IPS-20b (cell line): Measurements from ENCODE around the gene ASTN2.

Experiments used
- H3K27ac ChIP-seq: one replicate; pipeline ENCODE4 v1.5.1; 2013; ENCODE audit warnings: low read length
- H3K27me3 ChIP-seq: 2 replicates; pipeline ENCODE4 v1.6.1; 2013; ENCODE audit warnings: mild to moderate bottlenecking, low read length, inconsistent platforms; ENCODE audit not compliant: insufficient read depth
- H3K36me3 ChIP-seq: 2 replicates; pipeline ENCODE4 v1.6.1; 2013; ENCODE audit warnings: low read depth, mild to moderate bottlenecking, inconsistent platforms, low read length, moderate library complexity; ENCODE audit not compliant: insufficient read depth
- H3K4me1 ChIP-seq: 2 replicates; pipeline ENCODE4 v1.6.1; 2013; ENCODE audit warnings: mild to moderate bottlenecking, control low read depth, inconsistent platforms, low read length, moderate library complexity; ENCODE audit not compliant: insufficient read depth
- H3K4me3 ChIP-seq: 2 replicates; pipeline ENCODE4 v1.5.1; 2013; ENCODE audit warnings: mild to moderate bottlenecking, low read length, inconsistent platforms
- H3K9ac ChIP-seq: 2 replicates; pipeline ENCODE4 v1.6.1; 2013; ENCODE audit warnings: low read depth, mild to moderate bottlenecking, inconsistent platforms, low read length, moderate library complexity
- H3K9me3 ChIP-seq: 2 replicates; pipeline ENCODE4 v1.6.1; 2013; ENCODE audit warnings: mild to moderate bottlenecking, low read depth, low read length, inconsistent platforms; ENCODE audit not compliant: insufficient read depth

Gene ASTN2

DNA sequence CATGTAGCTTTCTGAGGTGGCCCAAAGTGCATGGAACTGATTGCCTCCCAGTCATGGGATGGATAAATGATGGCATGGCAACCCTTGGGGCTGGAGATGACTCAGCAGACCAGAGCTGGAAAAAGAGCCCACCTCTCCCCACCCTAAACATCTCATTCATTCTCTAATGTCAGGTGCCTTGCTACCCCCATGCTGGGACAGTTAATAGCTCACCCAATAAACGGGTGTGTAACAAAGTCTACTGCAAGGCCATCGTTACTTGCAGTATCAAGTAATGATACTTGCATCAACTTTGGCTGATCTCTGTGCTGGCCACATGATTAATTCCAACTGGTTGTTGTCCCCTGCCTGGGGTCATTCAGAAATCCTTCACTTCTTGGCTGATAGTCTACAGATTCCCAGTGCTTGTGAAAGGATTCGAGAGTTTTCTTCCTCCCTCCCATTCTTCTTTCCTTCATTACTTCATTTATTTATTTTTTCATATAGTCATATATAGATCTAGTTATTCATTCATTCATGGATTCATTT lies 850.5 kb downstream of the ASTN2 start:
- no peaks in the 10 kb centered on the region for H3K4me1 ChIP-seq
- no peaks in the 10 kb centered on the region for H3K27me3 ChIP-seq
- no peaks in the 10 kb centered on the region for H3K36me3 ChIP-seq
- no peaks in the 10 kb centered on the region for H3K9me3 ChIP-seq
- H3K4me3 ChIP-seq: no peak overlapping the region
- no peak overlapping the region for H3K9ac ChIP-seq
- H3K27ac ChIP-seq: no peak overlapping the region

DNA sequence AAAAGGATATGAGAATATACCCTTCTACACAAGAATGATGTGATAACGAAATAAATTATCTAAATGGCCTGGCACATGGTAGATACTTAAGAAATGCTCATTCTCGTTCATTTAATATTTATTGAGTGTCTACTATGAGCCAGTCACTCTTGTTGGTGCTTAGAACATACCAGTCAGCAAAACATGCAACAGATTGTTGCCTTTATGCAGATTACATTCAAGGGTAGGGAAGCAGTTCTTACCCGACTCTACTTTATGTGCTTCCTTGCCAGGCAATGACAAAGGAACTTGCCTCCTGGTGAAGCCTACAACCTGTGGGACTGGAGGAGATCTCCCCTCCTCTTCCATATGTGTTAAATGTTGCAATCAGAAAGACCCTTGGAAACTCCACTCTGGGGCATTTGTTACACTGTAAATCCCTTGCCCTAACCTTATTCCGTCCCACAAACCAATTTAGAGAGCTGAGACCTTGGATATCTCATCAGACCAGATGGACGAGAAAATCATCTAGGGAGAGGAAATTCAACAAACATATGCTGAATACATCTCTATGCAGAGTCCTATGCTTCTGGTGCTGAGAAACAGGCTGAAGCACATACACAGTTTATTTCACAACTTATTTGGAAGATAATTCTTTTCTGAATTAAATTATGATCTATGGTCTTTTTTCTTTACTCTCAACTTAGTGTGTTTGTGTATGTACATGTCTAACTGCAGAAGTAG lies 855.9 kb downstream of the ASTN2 start:
- H3K27me3 ChIP-seq: no peaks in the 10 kb centered on the region
- H3K4me1 ChIP-seq: no peaks in the 10 kb centered on the region
- H3K9me3 ChIP-seq: no peaks in the 10 kb centered on the region
- H3K36me3 ChIP-seq: no peaks in the 10 kb centered on the region
- no peak overlapping the region for H3K27ac ChIP-seq
- no peak overlapping the region for H3K9ac ChIP-seq
- H3K4me3 ChIP-seq: no peak overlapping the region

DNA sequence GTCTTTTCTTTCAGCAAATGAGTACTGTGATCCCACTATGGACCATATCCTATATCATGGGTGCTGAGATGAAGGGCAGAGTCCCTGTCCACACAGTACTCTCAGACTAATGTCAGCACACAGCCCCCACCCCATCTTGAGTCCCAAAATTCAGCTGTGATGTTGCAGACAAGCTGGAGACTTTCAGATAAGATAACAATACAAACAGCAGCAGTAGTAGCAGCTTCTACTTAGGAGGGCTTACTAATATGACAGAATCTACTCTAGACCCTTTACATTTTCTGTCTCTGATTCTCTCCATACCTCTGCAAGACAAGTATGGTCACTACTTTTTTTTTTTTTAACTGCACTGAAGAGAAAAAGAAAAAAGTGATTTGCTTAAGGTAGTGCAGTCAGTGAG lies 856.8 kb downstream of the ASTN2 start:
- Histone ChIP-seq H3K27me3 (no peaks in the 10 kb centered on the region), H3K4me3 (no peak overlapping the region), H3K27ac (no peak overlapping the region), H3K4me1 (no peaks in the 10 kb centered on the region), H3K36me3 (no peaks in the 10 kb centered on the region), H3K9ac (no peak overlapping the region), H3K9me3 (no peaks in the 10 kb centered on the region)

DNA sequence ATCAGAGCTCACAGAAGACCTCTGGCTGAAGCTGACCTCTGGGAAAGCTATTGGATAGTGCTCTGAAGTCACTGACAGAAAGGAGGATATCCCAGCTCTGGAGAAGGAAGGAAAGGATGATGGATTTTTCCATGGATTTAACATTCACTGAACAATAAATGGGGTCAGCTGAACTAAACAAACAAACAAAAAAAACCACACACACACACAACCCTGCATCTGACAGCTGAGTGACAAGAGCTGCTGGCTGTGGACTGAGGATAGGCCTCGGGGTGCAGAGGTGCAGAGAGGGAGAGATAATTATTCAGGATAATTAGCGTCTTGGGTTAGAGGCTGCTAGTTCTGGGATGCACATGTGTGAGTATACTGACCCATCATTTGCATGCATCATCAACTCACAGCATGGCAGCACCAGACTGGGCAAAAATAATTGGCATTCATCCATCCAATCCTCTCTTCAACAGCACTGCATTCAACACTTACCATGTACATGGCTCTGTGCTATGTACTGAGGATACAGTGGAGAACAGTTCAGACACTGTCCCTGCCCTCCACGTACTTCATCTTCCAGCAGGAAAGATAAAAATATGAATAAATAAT lies 859.2 kb downstream of the ASTN2 start:
- Histone ChIP-seq H3K4me3 (no peak overlapping the region), H3K9ac (no peak overlapping the region)

DNA sequence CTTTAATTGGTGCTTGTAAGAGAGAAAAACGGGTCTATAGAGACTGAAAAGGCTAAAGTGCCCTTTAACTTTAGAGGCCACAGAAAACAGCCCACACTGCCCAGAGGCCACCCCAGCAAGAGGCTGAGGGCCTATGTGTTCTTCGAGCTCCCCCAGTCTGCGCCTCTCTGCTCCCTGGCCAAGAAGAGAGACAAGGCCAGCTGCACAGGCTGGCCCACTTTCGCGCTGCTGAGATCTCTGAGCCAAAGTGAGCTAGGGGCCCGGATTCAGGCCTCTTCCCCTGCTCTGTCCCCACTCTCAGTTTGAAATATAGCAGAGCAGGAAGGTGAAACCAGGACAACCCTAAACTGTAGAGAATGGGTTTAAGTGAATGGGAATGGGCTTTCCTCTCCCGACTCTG lies 859.7 kb downstream of the ASTN2 start:
- no peaks in the 10 kb centered on the region for H3K27me3 ChIP-seq
- H3K4me3 ChIP-seq: no peak overlapping the region
- no peaks in the 10 kb centered on the region for H3K9me3 ChIP-seq
- no peak overlapping the region for H3K27ac ChIP-seq
- no peak overlapping the region for H3K9ac ChIP-seq
- no peaks in the 10 kb centered on the region for H3K4me1 ChIP-seq
- H3K36me3 ChIP-seq: no peaks in the 10 kb centered on the region

More for the DNA sequence above, 859.2 kb downstream of the ASTN2 start:
- Histone ChIP-seq H3K27ac (no peak overlapping the region), H3K27me3 (no peaks in the 10 kb centered on the region), H3K9me3 (no peaks in the 10 kb centered on the region), H3K4me1 (no peaks in the 10 kb centered on the region), H3K36me3 (no peaks in the 10 kb centered on the region)

DNA sequence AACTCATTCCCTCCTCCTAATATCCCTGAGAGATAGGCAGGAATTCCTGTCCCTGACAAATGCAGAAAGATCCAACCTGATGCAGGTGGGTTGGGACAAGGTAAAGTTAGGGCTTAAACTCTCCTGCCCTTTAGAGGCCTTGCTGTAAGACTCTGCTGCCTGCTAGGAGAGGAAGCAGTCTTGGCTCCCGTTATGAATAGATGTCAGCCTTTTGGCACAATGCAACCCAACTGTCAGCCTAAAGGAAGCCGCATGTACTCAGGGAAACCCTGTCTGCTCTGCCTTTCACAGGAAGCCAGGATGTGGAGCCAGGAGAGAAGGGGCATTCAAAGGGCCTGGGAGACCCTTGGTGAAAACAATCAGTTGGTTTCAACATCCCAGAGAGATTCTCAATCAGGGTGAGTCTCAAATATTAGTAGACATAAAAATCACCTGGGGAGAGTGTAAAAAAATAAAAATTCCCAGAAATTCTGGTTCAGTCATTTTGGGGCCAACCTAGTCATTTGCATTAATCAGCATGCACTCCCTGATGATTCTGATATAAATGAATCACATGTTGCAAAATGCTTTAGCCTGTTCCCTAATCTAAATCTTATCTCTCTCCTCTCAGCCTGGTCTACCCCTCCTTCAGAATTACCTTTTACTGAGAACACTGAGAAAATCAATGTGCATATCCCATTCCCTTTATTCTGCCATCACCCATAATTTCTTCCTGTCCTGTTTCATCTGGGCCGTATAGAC lies 864.0 kb downstream of the ASTN2 start:
- Histone ChIP-seq H3K36me3 (no peaks in the 10 kb centered on the region), H3K9me3 (no peaks in the 10 kb centered on the region), H3K4me3 (no peak overlapping the region), H3K4me1 (no peaks in the 10 kb centered on the region), H3K27ac (no peak overlapping the region), H3K9ac (no peak overlapping the region), H3K27me3 (no peaks in the 10 kb centered on the region)

DNA sequence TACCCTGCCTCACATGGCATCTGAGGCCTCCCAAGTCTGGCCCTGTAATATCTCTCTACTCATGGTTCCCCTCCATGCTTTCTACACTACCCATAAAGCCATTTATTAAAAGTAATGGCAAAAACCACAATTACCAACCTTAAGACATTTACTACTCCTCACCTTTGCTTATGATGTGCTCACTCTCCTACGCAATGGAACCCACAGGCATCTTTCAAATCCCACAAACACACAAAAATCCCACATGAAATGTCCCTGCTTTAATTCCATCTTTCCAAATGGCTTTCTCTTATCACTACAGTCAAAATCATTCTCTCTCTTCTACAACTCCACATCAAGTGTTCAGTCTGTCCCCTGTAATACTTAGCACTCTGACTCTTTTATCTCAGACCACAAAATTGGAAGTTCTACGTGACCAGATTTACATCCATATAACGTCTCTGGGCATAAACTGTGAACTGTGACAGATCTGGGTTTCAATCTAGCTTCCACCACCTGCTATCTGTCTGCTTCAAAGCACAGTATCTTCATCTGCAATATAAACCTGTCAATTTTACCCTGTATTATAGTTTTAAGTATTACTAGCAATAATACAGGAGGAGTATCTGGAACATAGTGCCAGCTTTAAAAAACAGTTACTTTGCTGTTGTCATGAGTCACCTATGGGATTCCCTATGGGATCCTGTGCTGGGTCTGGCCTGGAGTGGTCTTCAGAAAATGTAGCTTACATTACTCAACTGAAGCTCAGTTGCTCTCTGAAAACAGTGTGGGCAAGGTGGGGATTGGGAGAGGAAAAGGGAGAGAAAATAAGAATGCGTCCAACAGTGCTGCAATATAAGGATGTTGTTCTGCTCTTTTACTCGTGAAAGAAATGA lies 864.8 kb downstream of the ASTN2 start:
- Histone ChIP-seq H3K4me3 (no peak overlapping the region), H3K4me1 (no peaks in the 10 kb centered on the region), H3K36me3 (no peaks in the 10 kb centered on the region), H3K27ac (no peak overlapping the region), H3K27me3 (no peaks in the 10 kb centered on the region), H3K9me3 (no peaks in the 10 kb centered on the region), H3K9ac (no peak overlapping the region)

DNA sequence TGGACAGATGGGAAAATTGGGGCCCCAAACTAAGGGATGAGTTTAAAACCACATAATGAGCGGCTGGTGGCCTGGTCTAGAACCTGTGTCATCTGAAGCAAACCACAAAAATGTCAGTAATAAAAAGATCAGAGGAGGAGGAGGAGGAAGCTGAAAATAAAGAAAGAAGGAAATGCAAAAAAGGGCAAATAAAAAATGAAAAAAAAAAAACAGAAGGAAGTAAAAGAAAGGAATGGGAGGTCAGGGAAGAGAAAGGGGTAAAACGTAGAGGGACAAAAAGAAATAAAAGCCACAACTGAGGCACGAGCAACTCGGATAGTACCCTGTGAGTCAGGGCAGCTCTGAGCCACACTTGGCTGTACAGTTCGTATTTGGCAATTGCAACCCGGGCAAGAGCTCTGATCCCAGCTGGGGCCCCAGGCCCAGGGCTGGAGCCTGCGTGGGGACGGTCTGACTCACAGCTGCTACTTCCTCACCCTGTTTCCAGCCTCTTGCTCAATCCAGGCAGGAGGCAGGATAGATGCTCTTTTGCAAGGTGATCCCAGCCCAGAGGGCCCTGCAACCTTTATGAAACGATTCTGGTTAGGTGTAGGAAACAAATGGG lies 865.7 kb downstream of the ASTN2 start:
- Histone ChIP-seq H3K4me3 (no peak overlapping the region), H3K27ac (no peak overlapping the region), H3K36me3 (no peaks in the 10 kb centered on the region), H3K27me3 (no peaks in the 10 kb centered on the region), H3K9ac (no peak overlapping the region), H3K4me1 (no peaks in the 10 kb centered on the region), H3K9me3 (no peaks in the 10 kb centered on the region)

DNA sequence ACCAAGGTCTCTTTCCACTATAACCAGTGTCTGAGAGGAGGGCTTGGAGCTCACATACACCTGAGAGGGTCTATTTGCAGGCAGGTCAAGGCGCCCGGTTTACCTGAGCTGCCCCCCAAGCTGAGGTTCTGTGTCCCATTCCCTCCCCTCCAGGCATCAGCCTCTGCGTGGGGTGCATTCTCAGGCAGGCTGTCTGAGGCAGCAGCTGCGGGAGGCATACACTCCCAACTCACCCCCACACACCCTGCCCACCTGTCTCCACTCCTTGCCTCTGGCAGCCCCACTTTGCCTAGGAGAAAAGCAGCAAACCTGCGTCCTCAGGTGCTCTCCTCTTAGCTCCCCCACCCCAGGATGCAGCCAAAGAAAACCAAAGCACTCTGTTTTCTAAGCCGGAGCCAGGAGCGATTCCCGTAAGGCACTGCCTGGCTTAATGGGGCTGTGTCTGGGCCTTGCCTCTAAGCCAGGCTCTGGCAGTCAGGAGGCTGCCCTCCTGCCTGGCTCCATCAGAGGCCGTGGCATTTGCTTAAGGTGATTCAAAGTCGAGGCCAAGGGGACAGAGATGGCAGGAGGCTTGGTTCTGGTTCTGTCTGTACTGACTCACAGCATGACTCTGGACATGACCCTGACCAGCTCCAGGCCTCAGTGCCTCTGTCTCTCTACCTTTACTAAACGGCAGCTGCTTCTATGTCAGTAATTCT lies 867.0 kb downstream of the ASTN2 start:
- H3K4me3 ChIP-seq: no peak overlapping the region
- 0 out of 2 replicates have a peak, but pooled peaks cover 4% of the 10 kb centered on the region for H3K4me1 ChIP-seq
- H3K9ac ChIP-seq: no peak overlapping the region
- H3K9me3 ChIP-seq: no peaks in the 10 kb centered on the region
- no peak overlapping the region for H3K27ac ChIP-seq
- no peaks in the 10 kb centered on the region for H3K27me3 ChIP-seq
- H3K36me3 ChIP-seq: no peaks in the 10 kb centered on the region

DNA sequence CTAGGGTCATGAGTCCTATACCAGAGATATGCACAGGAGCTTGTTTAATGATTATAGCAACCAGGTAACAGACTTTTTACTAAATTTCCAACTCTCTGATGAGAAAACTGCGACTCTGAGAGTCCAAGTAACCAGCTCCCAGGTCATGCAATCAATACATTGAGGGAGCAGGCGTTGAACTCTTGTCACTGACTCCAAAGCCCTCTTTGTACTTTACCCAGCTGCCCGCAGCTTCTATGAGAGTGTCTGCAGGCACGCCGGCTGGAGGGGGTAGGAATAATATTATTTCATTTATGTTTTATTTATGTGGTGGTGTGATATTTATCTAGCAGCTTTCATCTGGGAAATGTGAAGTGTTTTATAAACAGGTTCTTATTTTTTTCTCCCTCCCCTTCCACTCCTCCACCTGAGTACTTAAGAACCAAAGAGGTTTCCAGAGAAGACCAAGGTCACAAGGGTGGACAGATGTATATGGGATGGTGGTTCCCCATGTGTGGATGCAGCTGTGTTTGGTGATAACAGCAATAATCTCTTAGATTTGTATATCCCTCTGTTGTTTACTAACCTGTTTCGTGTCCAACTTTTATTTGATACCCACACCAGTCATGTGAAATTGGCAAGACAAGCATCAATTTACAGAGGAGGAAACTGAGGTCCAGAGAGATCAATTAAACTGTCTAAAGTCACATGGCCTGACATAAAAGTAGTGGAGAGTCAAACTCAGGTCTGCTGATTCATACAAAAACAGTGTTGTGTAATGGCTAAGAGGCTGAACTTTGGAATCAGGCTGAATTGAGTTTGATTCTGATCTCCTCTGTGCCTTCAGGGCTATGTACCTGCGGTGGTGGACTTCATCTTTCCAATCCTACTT lies 867.9 kb downstream of the ASTN2 start:
- Histone ChIP-seq H3K9ac (no peak overlapping the region), H3K27ac (no peak overlapping the region), H3K9me3 (no peaks in the 10 kb centered on the region), H3K36me3 (no peaks in the 10 kb centered on the region), H3K4me3 (no peak overlapping the region), H3K27me3 (no peaks in the 10 kb centered on the region), H3K4me1 (0 out of 2 replicates have a peak, but pooled peaks cover 4% of the 10 kb centered on the region)
